HepG2 (cell line): ENCODE data around the gene HS3ST4.

Experiments used
- CTCF ChIP-seq: sonication (generic); formaldehyde crosslinking; IDR thresholded peaks from 2 replicates; pipeline ENCODE4 v1.5.0; 2020; ENCODE audit warnings: mild to moderate bottlenecking, missing genetic modification reagents, moderate library complexity
- FOXA1 ChIP-seq, 2 experiments: fragments of 450-650 bp in 1 of 2; sonication (generic) in 1 of 2; formaldehyde crosslinking in 1 of 2; IDR thresholded peaks; 2 replicates each; pipeline versions ENCODE4 v1.4.0 to v1.6.1; 2016 to 2020; ENCODE audit warnings: missing genetic modification reagents in 1 of 2
- GABPA ChIP-seq, 2 experiments: IDR thresholded peaks; 2 replicates each; pipeline ENCODE4 v1.6.1; 2011 to 2016; ENCODE audit warnings: low read depth in 2 of 2, low read length in 1 of 2, missing biosample characterization in 1 of 2, missing genetic modification characterization in 1 of 2
- KDM5A ChIP-seq: fragments of 200-600 bp; sonication (generic); IDR thresholded peaks from 2 replicates; pipeline ENCODE4 v1.7.0; 2018; ENCODE audit warnings: antibody characterized with exemption, mild to moderate bottlenecking, low read length, borderline replicate concordance
- SIN3A ChIP-seq: IDR thresholded peaks from 2 replicates; pipeline ENCODE4 v1.6.1; 2011; ENCODE audit warnings: low read depth, mild to moderate bottlenecking, control low read depth, low read length, borderline replicate concordance
- STAT6 ChIP-seq: sonication (generic); formaldehyde crosslinking; IDR thresholded peaks from 2 replicates; pipeline ENCODE4 v1.4.0; 2020; ENCODE audit warnings: missing genetic modification reagents, mild to moderate bottlenecking, borderline replicate concordance
- TBP ChIP-seq: sonication (generic); formaldehyde crosslinking; IDR thresholded peaks from 2 replicates; pipeline ENCODE4 v1.5.0; 2020; ENCODE audit warnings: missing genetic modification reagents

- no peak for TF ChIP-seq TBP
- TF ChIP-seq CTCF (CRISPR knock-in tag): no peak
- TF ChIP-seq FOXA1 (IDR thresholded peaks at IDR 0.05): no peak
- TF ChIP-seq FOXA1 (CRISPR knock-in tag; IDR thresholded peaks at IDR 0.05): no peak
- TF ChIP-seq STAT6: no peak
- no peak for TF ChIP-seq SIN3A
- no peak for TF ChIP-seq GABPA (IDR thresholded peaks at IDR 0.05; ENCODE audit: low read depth, low read length)
- TF ChIP-seq GABPA (CRISPR knock-in tag; IDR thresholded peaks at IDR 0.05; ENCODE audit: low read depth): no peak
- TF ChIP-seq KDM5A: no peak
These were observed 42.9 kb downstream of the HS3ST4 start for GRCh38 chr16:25734430-25735385.
